Superior temporal gyrus (tissue), 1 donor: ENCODE results near the gene HLA-DPA1.

Experiments used
- DNase-seq: peaks from one replicate; pipeline ENCODE4 v3.0.0-alpha.2; 2016; ENCODE audit errors: extremely low spot score

HLA-DPA1 gene

GRCh38 chr6:33088931-33089620, 15.6 kb upstream of the HLA-DPA1 start:
- no peak for DNase-seq

- DNase-seq = no peak
These were observed 14.9 kb upstream of the HLA-DPA1 start for GRCh38 chr6:33088258-33088930.

GRCh38 chr6:33085627-33086026, 12.2 kb upstream of the HLA-DPA1 start:
- no peak for DNase-seq

DNA sequence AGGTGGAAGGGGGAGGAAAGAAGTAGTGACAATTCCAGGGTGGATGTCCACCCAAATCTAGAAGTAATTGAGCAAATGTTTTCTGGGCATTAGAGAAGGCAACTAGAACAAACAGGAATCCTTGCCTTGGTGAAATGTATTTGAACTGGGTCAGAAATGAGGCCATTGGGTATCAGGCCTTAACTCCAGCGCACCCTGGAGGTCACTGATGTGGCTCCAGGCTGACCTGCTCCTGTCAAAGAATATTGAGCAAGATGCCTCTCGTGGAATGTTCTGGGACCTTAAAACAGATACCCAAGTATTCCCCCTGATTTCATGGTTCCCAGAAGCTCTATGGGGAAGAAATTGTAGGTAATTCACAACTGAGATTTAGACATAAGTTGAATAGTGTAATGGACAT, 9.3 kb upstream of the HLA-DPA1 start:
- DNase-seq = peak; percentile 88

- no peak for DNase-seq
These were observed 7.8 kb upstream of the HLA-DPA1 start for GRCh38 chr6:33081098-33081824.

- no peak for DNase-seq
These were observed 7.0 kb upstream of the HLA-DPA1 start for GRCh38 chr6:33080127-33081089.

DNA sequence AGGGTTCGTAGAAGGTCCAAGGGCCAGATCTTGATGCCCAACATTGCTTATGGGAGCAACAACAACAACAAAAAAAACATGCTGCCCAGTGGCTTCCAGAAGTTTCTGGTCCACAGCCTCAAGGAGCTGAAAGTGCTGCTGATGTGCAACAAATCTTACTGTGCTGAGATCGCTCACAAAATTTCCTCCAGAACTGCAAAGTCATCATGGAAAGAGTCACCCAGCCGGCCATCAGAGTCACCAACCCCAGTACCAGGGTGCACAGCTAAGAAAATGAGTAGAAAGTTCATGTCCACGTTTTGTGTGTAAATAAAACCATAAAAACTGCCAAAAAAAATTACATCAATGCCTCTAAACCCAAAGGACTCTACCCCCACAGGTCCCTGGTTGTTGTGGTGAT, 6.1 kb upstream of the HLA-DPA1 start:
- DNase-seq = no peak

GRCh38 chr6:33078919-33079521, 5.6 kb upstream of the HLA-DPA1 start:
- no peak for DNase-seq

- DNase-seq = no peak
These were observed 5.0 kb upstream of the HLA-DPA1 start for GRCh38 chr6:33078442-33078841.

GRCh38 chr6:33077908-33078307, 4.5 kb upstream of the HLA-DPA1 start:
- DNase-seq = no peak

DNA sequence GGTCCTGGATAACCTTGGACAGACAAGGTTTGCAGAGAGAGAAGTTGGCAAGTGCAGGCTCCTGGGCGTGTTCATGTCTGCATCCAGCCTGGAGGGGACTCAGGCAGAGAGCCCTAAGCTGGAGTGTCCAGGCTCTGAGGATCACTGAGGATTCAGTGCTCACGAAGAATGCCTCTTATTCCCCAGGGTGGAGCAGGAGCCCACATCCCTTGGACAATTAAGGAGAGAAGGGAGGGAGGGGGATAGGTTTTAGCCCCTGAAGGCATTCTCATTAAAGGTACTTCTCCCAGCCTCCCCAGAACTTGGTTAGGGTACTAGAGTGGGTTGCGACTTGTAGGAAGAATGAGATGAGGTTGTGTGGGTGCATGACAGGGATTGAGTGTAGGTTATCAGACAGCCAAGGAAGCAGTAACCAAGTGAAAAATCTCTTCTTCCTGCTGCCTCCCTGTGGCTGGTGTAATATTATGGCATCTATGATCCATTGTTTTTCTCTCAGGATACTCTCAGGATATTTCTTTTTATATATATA, 3.0 kb upstream of the HLA-DPA1 start:
- no peak for DNase-seq

DNA sequence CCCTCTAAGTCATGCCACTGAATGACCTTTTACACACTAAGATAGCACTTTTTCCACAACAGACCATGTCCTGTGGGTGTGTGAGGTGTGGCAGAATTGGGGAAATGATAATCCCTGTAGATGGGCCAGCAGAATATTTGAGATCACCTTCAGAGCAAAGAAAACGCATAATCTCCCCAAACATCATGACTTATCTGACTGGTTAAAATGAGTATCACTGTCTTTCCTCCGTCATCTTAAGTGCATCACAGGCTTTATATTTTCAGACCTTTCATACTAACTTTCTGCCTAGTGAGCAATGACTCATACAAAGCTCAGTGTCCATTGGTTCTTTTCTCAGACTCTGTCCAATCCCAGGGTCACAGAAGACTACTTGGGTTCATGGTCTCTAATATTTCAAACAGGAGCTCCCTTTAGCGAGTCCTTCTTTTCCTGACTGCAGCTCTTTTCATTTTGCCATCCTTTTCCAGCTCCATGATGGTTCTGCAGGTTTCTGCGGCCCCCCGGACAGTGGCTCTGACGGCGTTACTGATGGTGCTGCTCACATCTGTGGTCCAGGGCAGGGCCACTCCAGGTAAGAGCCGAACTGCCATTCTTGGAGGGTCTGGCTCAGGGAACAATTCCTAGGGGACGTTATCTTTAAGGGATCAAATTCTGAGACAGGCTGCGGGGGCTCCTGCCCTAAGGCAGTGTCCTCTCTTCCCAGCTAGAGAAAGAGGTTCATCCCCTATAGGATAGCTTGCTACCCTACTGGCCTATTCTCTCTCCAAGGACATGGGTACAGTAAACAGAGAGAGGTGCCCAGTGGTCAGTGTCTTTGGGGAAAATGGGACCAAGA, 2.3 kb upstream of the HLA-DPA1 start, which contains the start of gene HLA-DPB1:
Gene HLA-DPB1 (plus strand): TSS at position 423 of the 838 bp plus-strand sequence. CDS start 52 bp downstream, at position 475.
- DNase-seq = peak; percentile 70

GRCh38 chr6:33075208-33075567, 1.7 kb upstream of the HLA-DPA1 start:
- DNase-seq = no peak

DNA sequence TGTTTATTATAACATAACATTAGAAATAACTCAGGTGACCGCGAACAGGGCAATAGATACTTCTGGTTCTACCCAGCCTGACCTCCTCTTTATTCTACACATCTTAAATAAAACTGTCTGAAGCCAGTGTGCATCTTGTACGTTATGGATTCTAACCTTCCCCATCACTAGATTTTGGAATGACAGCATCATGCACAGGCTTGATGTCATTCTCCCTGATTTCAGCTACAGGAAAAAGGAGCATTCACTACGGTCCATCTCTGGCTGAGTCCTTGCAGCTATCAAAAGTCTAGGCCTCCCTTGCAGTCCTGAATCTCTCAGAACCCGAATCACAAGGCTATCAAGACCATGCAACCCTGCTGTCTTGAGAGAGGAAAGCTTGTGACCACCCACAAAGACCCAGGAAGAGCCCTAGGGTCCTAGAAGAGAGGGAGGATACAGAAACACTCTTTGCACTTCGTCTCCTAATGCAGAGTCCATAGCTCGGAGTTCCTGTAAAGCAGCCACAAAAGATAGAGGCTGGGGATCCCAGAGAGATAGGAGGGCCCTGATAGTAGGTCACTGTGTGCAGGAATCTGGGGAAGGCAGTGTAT, 845 bp downstream of the HLA-DPA1 start:
- no peak for DNase-seq

GRCh38 chr6:33071569-33071968, 1.9 kb downstream of the HLA-DPA1 start:
- DNase-seq = no peak

DNA sequence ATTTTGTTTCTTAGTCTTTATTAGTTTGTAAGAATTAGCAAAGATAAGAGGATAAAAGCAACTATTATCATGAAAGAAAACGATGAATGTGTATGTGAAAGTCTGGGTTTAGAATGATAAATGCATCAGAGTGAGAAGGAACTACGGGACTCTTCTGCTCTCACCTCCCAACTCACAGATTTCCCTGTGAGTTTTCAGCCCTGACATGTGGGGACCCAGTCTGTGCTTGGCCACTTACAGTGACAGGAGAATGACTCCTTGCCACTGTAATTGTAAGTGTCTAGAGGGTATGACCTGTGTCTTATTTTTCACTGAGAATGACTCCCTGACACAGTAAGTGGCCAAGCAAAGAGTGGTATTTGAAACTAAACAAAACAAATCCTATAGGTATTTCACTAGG, 2.5 kb downstream of the HLA-DPA1 start:
- no peak for DNase-seq

GRCh38 chr6:33069021-33069738, 4.3 kb downstream of the HLA-DPA1 start:
- DNase-seq = no peak

GRCh38 chr6:33066917-33067521, 6.4 kb downstream of the HLA-DPA1 start:
- no peak for DNase-seq

DNA sequence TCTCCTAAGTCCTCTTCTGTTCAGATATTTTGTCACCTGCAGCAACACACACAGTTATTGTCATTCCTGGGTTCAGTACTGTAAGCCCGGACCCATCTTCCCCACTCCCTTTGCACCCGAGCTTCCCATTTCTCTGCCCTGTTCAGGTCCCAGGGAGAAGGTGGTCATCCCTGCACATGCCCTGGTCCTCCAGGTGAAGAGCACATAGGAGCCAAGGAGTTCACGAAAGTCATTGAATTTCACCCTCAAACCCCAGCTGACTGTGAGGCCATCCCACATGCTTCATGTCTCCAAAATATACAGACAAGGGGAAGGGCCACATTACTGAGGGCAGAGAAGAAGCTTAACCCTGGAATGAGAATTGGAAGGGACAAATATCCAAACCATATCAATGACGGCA, 8.1 kb downstream of the HLA-DPA1 start:
- no peak for DNase-seq
